HG03558 (cell line): ENCODE data around the gene SAMD11.

Experiments used
- ATAC-seq: cut with Tn5 transposase; IDR thresholded peaks from one replicate; pipeline ENCODE4 v1.9.1; 2021; ENCODE audit warnings: moderate number of reproducible peaks; ENCODE audit not compliant: unreplicated experiment; ENCODE audit errors: extremely low read depth

The SAMD11 gene

DNA sequence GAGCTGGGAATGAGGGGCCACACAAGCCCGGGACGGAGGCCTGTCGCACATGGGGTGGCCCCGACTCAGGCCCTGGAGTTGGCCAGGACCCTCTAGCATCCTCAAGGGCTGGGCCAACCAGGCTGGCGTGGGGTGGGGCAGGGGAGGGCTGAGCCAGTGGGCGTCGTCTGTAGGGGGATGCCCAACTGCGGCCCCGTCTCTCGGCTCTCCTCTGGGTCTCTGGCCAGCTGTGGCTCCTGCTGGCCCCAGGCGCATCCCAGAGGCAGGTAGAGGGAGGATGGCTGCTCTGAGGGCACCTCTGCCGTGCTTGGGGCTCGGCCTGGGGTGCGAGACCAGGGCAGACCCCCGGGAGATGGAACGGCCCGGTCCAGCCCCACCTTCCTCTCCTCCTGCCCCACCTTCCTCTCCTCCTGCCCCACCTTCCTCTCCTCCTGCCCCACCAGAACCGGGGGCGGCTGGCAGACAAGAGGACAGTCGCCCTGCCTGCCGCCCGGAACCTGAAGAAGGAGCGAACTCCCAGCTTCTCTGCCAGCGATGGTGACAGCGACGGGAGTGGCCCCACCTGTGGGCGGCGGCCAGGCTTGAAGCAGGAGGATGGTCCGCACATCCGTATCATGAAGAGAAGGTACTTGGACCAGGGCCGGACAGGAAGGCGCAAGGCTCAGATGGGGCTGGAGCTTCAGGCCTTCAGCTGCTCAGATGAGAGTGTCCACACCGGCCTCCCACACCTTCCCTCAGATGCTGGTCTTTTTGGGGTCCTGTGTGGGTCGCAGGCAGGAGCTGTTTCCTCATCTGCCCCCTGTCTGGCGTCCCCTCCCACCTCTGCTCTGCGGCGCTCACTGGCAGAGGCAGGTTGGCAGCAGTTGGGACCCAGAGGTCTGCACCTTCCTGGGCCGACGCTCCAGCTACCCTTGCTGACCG lies 6.2 kb downstream of the SAMD11 start:
- no peak for ATAC-seq

- ATAC-seq: no peak
Measured at GRCh38 chr1:930633-931138, 7.0 kb downstream of the SAMD11 start.

GRCh38 chr1:931380-932172 lies 7.9 kb downstream of the SAMD11 start:
- ATAC-seq: no peak

DNA sequence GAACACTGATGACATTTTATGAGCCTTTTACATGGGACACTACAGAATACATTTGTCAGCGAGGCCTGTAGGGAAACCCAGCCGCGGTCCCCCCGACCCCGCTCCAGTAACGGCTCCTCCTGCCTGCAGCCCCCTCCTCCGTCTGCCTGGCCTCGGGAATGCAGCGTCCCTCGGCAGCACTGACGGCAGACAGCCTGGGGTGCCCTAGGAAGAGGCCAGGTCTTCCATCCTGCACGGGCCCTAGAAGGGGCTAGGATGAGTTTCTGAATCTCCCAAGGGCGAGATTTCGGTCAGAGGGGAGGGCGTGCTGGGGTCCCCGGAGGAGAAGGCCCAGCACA lies 8.4 kb downstream of the SAMD11 start:
- ATAC-seq: no peak

- ATAC-seq: no peak
Measured at GRCh38 chr1:932776-933602, 9.3 kb downstream of the SAMD11 start.

DNA sequence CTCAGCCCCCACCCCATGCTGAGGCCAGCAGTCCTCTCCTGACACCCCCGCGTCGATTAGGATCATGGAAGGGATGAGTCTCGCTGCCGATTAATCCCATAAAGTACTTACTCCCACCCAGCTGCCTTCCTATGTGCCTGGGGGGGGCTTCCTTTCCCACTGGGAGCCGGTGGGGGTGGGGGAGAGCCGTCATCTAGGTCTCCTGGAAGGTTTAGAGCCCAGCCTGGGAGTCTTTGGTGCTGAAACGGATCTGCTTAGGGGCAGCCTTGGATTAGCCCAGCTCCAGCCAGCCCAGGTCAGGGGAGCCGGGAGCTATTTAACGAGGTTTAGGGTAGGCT lies 9.8 kb downstream of the SAMD11 start:
- no peak for ATAC-seq

- ATAC-seq: no peak
Measured at GRCh38 chr1:934991-935750, 11.4 kb downstream of the SAMD11 start.

DNA sequence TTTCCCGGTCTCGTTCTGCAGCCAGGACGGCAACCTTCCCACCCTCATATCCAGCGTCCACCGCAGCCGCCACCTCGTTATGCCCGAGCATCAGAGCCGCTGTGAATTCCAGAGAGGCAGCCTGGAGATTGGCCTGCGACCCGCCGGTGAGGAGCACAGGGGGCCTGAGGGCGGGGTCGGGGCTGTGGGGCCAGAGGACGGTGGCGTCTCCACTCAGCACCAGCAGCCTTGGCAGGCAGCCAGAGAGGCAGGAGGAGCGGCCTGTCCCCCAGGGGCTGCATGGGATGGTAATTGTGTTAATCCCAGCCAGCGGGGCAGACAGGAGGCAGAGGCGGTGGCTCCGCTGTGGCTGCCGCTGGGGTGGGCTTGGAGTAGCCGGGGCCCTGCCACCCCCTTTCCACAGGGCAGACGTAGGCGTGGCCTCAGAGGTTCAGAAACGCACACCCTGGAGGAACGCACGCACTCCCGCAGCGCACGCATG lies 12.1 kb downstream of the SAMD11 start:
- no peak for ATAC-seq

GRCh38 chr1:936348-937264 lies 12.9 kb downstream of the SAMD11 start:
- ATAC-seq: no peak

DNA sequence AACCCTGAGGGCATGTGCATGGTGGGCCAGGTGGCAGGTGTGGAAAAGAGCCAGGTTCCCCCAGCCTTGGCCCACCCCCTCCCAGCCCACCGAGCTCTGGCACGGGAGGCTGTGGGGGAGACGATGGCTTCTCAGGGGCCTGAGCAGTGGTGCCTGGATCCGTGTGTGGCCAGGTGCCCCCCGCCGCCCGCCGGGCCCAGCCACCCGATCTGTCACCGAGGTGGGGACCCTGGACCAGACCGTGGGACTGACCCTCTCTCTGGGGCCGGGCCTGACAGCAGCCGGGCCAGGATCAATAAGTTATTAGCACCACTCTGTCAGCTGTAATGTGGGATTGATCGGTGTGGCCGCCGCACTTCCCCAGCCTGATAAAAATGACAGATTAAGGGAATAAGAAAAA lies 13.8 kb downstream of the SAMD11 start:
- ATAC-seq: no peak

GRCh38 chr1:938088-938683 lies 14.5 kb downstream of the SAMD11 start:
- no peak for ATAC-seq

DNA sequence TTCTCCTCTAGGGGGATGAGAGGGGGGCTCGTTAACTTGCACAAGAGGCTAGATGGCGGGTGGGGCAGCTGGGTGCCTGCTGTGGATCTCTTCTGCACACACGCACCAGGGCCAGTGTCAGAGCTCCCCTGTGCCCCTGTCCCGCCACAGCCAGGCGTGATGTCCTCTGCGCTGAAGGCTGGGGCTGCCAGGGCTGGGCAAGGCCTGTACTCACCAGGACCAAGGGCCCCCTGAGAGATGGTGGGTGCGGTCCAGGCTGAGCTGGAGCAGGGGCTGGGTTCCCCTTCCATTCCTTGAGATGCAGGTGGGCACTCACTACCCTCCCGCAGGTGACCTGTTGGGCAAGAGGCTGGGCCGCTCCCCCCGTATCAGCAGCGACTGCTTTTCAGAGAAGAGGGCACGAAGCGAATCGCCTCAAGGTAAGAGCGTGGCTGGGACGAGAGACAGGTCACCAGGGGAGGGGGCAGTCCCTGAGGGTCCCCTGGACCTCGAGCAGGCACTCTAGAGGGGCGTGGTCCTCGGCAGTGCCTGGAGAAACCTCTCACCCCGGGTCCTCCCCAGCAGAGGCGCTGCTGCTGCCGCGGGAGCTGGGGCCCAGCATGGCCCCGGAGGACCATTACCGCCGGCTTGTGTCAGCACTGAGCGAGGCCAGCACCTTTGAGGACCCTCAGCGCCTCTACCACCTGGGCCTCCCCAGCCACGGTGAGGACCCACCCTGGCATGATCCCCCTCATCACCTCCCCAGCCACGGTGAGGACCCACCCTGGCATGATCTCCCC lies 15.2 kb downstream of the SAMD11 start:
- no peak for ATAC-seq

DNA sequence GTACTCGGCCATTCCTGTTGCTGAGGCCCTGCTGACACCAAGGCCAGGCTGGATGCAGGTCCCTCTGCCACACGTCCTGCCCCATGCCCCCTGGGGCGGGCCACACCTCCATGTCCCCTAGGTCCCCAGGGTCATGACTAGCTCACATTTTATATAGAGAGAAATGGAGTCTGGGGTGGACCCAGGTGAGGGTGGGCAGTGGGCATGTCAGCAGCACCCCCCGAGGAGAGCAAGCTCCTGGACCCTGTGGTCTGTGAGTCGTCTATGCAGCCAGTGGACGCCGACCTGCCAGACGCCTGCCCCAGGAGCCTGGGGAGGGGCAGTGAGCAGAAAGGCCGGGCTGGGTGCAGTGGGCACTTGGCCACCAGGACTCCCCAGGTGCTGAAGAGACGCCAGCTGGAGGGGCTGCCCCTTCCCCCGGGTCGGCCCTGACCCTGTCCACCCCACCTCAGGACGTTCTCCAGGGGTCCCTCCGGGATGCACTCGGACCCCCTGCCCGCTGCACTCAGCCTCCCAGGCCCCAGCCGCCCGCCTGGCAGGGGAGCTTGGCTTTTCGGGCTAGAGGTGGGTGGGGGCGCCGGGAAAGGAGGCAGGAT lies 15.9 kb downstream of the SAMD11 start:
- no peak for ATAC-seq

DNA sequence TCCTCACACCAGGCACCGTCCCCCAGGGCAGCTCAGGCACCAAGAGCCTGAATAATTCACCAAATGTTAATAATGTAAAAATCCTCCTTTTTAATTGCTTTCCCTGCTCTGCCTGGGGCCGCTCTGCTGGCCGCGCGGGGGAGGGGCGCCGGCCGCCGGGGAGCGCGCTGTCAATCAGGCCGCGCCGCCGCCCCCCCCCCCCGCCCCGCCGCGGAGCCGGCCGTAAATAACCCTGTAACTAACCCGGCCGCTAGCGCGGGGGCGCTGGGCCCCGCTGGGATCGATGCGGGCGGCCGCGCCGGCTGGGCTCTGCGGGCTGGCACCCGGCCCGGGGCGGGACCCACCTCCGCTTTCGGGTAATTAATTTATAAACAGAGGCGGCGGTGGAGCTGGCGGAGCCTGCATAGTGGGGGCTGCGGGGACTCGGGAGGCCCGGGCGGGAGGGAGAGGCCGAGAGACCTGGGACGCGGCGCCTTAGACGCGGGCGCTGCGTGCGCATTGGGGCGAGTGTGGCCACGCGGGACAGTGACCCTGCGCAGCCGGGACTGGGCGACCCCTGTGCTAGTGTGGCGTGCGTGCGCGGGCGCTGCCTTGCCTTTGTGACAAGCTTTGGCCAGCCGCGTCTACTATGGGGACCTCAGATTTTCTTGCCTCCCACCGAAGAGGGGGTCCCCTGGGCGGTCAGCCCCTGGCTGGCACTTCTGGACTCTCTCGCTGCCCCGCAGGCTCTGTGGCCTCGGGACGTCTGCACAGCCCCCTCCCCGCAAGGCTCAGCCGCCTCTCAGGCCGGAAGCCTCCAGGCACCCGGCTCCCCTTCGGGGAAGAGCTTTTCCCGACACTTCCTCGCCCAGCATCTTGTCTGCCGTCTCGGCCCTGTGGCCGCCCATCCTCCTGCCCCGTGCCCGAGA lies 16.6 kb downstream of the SAMD11 start:
- ATAC-seq: no peak

GRCh38 chr1:941015-941587 lies 17.4 kb downstream of the SAMD11 start:
- no peak for ATAC-seq
